NCI-H1092 (cell line): ENCODE measurements around the gene TEPSIN.

Experiments
- DNase-seq: peaks from one replicate; lab custom pipeline; 2025; lab: John Stamatoyannopoulos, UW

Gene TEPSIN

DNA sequence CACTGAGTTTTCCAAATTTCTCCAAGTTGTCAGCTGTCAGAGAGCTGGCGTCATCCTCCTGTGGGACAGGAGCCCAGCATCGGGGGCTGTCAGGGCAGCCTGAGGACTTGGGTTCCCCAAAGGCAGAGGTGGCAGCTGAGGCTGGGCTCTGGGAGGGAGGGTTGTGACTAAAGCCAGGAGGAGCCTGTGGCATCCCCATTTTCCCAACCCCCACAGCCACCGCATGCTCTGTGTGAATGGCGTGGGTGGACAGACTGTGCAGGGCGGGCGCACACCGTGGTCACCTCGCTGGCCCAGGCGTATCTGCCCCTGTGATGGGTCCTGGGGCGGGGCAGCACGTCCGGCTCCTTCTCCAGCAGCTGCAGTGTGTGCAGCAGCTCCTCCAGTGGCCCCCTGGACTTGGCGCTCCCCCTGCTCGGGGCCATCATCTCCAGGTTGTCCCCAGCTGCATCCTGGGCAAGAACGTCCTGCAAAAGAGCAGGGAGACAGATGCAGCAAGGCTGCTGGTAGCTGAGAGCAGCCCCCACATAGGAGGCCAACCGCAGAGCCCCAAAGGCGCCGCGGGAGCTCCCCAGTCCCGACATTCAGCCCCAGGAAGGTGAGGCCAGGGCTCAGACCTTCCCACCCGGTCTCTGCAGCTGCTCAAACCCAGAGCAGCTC, 40.9 kb downstream of the TEPSIN start:
- DNase-seq, result no peak

DNA sequence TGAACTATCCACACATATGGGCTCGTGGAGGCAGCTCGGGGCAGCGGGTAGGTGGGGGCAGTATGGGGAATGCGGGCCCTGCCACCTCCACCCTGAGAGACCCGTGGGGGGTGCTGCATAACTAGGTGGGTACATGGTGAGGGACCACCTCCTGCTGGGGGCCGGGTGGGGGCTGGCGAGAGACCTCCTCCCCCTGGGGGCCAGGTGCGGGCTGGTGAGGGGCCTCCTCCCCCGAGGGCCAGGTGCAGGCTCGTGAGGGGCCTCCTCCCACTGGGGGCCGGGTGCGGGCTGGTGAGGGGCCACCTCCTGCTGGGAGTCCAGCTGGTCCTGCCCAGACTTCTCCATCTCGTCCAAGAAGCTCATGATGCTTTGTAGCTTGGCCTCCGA, 41.5 kb downstream of the TEPSIN start:
- no peak for DNase-seq

DNA sequence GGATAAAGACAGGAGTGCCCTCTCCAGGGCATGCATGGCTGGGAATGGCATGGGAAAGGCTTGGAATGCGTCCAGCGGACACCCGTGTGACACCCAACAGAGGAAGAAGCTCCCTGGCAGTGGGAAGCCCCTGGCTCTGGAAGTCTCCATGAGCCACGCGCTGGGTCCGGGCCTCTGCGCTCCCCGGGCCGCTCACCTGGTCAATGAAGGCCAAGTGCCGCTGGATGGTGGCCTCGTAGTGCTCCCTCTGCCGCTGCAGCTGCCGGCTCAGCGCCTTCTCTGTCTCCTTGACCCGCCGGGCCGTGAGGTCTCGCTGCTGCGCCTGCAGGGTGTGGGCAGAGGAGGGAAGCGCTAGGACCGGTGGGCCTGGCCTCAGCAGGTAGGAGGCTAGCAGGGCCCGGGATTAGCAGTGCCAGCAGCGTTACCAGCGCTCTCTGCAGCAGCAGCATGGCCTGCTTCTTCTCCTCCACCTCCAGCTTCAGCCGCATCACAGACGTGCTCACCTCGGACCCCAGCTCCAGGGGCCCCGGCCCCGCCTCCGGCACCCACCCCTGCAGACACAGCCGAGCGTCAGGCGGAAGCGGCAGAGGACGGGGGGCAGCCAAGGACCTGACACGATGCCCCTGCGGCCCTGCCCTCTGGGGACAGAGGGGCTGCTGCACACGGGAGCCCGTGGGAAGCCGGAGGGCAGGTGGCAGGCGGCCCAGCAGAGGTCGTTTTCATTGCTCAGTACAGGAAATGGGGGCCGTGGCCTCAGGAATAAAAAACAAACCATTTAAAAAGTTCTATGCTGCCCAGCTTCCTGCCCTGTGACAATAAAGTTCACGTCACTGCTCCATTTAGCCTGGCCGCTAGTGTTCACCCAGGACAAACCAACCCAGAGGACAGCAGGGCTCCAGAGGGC, 42.1 kb downstream of the TEPSIN start:
- no peak for DNase-seq

DNA sequence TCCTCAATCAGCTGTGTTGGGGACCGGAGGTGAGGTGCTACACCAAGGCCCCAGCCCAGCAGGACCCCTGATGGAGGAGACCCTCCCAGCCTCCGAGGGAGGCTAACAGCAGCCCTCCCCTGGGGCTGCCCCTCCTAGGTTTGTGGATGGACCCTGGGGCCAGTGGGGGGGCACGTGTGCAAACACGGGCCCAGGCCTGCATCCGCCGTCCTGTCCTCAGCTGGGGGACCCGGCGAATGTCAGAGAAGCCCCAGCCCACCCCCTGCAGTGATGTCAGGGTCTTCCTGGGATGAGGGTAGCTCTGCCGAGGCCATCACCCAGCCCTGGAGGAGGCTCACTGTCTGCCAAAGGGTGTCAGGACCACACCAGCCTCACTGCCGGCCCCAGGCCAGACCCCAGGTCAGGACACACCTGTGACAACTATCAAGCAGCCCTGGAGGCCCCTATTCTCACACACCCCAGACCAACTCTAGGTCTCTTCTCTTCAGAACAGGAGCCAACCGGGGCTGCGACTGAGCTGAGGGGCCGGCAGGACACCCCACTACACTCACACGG, 42.8 kb downstream of the TEPSIN start:
- DNase-seq, result no peak

DNA sequence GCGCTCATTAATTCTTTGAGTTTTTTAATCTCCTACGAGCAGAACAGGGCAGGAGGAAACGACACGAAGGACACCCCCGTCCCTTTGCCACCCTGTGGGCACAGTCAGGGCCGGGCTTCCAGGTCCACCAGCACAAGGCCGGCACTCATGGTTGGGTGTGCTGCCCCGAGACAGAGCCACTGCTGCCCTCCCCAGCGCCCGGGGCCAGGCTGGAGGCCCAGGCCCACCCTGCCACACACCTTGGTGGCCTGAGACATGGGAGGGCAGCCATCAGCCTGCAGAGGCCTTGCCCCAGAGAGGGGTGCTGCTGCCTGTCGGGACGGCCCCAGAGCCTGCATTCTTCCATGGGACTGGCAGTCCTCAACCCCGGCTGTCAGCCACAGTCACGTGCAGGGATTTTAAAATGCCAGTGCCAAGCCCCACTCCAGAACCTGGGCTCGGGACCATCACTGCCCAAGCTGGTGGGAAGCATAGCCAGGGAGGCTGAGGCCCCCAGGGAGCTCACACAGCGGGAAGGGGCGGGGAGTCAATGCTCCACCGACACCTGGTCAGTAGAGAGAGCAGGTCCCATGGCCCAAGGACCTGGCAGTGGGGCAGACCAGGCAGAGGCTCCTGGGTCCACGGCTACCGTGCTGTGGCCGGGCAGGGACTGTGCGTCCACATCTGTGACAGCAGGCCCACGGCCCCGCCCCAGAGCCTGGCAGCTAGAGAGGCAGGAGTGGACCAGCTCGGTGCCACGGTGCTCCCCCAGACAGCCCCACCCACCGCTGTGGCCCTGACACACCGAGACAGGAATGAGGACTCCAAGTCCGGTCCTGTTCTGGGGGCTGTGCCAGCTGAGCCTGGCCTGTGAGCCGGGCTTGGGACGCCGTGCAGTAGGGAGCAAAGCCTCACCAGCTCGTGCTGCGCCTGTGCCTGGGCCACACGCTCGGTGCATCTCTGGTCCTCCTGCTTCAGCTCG, 43.6 kb downstream of the TEPSIN start:
- no peak for DNase-seq

DNA sequence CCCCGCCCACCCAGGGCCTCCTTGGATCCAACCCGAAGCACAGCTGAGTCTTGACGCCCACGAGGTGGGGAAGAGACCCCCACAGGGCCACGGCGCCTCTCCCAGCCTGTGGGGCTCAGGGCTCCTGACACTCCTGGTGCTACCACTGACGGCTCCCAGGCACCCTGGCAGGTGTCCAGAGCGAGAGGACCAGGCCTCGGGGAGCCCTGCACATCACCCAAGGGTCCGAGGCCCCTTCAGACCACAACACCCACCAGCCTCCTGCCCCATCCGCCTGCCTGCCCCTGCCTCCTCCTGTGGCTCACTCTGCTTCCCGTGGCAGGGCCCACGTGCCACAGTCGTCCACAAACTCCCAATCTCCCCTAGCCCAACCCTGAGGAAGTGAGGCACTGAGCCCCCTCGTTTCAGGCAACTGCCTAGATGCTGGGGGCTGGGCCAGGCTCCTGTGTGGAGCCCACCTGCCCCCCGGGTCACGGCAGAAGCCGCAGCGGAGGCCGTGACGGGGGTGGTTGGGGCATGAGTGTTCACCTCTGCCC, 44.6 kb downstream of the TEPSIN start:
- DNase-seq, result no peak

DNA sequence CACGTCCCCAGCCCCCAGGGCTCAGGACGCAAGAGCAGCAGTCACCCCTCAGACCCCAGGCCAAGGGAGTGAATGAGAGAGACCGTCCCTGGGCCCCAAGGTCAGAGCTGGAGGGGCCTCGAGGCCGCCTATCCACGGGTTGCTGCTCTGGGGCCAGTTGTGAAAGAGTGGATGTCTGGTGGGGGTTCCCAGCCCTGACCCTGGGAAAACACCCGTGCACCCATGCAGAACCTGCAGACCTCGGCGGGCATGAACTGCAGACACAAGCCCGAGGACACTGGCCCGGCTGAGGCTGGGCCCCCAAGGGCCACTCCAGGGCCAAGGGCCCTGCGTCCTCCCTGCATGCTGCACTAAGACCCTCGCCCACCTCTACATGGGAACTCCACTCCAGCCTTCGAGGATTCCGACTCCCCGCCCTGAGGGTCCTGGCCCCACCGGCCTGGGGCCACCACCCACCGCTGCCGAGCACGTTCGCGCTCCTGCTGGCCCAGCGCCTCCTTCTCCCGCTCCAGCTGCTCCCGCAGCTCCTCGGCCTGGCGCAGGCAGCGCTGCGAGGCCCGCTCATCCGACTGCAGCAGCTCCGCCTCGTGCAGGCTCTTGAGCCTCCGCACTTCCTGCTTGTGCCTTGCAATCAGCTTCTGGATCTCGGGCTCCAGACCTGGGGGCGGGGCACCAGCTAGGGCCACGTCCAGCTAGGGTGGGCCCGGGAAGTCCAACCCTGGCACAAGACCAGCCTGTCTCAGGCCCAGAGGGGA, 45.2 kb downstream of the TEPSIN start:
- no peak for DNase-seq

DNA sequence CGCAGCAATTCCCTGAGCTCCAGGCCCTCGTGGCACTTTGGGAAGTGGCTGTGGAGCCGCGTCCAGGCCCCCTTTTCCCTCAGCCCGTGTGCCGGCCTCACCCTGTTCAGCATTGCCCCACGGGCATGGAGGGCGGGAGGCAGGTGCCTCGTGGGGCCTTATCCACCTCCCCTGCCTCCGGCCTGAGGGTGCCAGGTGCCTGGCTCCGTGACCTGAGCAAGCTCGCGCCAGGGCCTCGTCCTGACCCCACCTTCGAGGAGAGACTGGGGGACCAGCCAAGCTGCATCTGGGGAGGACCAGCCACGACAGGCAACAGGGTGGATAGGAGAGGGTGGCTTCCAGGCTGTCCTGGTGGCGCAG, 45.8 kb downstream of the TEPSIN start:
- DNase-seq, result no peak

DNA sequence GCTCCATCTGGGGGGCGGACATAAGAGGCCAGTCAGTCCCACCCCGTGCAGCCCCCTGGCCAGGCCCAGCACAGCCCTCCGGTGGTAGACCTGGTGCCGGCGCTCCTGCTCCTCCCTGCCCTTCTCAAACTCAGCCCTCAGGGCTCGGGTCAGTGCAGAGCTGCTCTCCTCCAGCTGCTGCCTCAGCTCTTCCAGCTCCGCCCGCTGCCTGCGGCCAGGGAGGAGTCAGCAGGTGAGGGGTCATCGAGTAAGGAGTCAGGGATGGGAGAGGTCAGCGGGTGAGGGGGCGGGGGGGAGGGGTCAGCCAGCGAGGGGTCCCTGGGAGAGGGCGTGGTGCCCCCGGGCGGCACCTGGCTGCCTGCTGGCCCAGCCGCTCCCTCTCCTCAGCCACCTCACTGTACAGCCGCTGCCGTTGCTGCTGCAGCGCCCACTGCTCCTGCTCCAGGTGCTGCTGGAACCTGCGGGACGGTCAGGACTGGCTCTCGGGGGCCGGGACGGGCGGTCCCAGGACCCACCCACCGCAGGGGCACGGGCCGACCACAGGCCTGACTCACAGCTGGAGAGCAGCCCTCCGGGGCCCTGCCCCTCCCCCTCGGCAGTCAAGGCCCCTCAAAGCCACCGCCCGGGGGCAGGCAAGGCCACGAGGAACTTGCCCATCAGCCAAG, 46.3 kb downstream of the TEPSIN start:
- DNase-seq, result no peak

DNA sequence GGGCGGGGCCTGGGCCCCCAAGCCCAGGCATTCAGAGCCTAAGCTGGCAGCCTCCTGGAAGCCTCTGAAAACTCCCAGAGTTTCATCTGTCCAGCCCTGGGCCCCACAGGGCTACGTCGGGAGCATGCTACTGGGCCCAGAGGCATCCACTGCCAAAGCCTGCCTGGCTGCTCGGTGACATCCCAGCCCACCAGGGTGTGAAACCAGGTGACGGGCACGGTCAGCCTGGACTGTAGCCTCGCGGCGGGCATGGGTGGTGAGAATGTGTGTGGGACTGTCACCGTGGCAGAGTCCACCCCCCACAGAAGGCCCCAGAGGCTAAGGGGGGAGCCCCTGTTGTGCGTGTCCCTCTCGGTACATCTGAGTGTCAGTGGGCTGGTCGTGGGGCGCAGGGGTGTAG, 47.2 kb downstream of the TEPSIN start:
- DNase-seq, result no peak

DNA sequence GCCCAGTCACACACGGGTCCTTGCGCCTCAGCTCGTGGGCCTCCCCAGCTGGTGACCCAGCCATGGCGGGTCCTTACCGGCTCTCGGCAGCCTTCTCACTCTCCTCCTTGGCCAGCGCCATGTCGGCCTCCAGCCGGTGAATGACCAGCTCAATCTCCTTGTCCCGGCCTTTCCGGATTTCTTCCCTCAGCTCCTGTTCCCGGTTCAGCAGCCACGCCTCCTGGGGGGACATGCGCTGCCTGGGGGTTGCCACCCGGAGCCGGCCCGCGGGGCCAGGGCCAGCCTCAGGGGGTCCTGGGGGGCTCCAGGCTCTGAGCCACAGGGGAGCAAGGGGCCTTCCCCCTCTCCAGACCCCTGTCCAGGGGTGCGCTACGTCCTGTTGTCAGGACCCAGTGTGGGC, 47.7 kb downstream of the TEPSIN start:
- DNase-seq, result no peak

DNA sequence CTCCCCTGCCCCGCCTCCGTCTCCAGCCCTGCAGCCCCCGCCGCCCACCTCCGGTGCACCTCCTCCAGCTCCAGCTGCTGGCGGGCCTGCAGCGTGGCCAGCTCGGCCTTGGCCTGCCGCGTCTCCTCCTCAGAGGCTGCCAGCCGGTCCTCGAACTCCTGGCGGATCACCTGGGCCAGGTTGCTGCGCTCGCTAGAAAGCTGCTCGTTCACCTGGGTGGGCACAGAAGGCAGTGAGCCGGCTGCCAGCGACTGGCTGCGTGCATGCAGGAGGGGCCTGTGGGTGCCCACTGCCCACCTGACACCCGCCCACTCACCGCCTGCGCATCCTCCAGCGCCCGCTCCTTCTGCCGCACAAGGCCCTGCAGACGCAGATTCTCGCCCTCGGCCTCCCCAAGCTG, 48.3 kb downstream of the TEPSIN start:
- DNase-seq, result no peak

DNA sequence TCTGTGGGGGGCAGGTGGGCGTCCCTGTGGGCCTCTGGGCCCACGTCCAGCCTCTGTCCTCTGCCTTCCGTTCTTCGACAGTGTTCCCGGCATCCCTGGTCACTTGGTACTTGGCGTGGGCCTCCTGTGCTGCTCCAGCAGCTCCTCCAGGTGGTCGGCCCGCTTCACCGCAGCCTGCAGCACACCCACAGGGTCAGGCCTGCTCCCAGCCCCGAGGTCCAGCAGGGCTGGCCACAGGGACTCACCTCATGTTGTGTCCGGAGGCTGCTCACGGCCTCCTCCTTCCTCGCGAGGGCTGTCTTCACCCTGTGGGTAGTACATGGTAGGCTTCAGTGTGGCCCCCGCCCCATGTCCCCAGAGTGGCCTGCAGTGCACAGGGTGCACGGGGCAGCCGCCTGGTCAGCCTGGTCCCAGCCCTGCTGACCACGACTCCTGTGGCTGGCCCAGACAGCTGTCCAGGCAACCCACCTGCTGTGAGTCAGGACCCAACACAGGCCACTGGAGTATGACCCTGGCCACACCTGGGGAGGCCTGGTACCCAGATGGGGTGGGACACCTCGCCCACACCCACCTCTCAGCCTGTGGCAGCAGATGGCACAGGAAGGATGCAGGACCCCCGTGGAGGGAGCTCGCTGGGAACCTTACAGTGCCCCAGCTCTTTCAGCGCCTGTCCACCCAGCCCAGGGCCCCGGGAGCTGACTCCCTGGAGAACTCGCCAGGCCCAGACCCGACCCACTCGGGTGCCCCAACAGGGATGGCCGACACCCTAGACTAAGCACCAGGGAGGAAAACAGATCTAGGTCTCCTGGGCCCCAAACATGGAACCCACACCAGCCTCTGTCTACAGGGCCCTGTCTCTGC, 49.0 kb downstream of the TEPSIN start:
- no peak for DNase-seq

DNA sequence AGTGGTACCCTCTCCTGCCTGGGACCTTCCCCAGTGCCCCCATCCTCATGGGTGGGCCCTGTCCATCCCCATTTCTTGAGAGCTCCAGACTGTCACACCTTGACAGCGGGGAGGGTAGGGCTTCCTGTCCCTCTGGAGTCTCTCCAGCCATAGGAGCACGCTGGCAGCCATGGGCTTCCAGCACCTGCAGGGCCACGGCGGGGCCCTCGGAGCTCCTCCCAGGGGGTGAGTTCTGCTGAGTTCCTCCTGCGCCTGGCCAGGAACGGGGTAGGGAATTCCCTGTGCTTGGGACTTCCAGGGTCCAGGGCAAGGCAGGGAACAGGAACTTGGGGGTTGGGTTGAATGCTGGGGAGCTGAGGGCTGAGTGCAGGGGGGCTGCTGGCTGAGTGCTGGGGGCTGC, 49.8 kb downstream of the TEPSIN start:
- DNase-seq, result no peak

DNA sequence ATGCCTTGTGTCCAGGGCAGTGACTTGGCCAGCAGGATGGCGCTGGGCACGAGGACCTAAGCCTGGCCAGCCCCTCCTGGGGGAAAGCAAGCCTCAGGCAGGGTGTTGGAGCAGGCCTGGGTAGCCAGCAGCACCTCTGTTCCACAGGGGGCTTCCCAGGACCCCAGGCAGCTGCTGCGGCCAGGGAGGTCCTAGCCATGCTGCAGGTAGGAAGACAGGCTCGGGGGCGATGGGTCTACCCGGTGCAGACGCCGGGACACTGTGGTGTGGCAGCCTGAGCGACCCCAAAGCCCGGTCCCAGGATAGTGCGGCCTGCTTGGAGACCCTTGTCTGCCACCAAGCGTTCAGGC, 50.4 kb downstream of the TEPSIN start:
- DNase-seq, result no peak

DNA sequence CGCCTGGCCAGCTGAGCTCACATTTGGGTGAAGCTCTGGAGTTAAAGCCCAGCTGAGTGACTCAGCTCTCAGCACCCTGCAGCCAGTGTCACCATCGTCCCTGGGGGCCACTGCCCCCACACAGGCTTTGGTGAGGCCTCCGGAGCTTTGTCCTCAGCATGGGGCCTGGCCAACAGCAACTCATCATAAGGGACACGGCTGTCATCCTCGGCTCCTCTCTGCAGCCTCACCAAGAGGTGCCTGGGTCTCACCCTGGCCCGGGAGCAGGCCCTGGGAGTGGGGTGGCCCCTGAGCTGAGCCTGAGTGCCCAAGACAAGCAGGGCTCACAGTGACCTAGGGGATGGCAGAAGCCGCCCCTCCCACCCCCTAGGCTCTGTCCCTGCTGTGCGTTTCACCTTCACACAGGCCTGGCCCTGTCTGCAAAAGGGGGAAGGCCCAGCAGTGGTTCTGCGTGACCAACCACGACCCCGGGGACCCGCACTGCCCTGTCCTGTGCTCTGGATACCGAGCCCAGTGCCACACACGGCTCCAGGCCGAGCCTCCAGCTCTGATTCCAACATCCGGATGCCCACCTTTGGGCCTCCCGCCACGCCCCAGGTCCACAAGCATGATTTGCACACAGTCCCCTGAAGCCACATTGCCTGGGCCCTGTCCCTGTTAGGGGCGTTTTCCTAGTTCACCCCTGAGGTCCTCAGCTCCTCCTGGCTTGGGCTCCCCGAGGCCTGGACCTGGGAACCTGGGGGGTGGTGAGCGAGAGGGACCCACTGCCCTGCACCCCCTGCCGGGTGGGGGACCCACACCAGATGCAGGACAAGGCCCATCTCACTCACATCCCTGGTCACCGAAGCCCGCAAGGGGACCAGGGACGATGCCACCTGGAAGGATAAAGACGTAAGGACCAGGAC, 51.0 kb downstream of the TEPSIN start:
- no peak for DNase-seq

DNA sequence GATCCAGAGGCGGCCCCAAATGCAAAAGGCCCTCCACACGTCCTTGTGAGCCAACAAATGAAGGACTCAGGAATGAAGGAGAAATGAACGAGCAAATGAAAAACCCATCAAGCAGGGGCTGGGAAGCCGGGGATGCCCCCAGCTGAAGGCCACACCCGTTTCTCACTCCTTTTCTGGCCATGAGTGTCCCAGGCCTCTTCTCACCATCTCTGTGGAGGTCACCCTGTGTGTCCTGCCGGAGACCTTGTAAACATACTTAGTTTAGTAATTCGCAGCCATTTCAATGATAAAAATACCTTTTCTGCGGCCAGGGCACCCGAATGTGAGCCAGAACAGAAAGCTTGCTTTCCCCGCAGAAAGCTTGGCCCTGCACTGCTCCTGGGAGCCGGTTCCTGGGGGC, 51.7 kb downstream of the TEPSIN start:
- no peak for DNase-seq

DNA sequence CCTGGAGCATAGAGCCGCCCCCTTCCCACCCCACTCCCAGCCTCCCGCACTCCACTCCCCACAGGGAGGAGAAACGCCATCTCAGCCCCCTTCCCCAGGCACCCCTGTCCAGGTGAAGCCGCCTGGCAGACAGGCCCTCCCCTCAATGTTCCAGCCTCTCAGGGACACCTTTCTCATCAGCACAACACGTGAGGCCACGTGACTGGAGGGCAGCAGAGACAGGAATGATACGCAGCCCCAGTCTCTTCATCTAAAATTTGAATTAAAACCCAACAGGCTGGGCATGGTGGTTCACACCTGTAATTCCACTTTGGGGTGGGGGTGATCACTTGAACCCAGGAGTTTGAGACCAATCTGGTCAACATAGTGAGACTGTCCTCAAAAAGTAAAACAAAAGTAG, 52.7 kb downstream of the TEPSIN start:
- DNase-seq, result no peak

DNA sequence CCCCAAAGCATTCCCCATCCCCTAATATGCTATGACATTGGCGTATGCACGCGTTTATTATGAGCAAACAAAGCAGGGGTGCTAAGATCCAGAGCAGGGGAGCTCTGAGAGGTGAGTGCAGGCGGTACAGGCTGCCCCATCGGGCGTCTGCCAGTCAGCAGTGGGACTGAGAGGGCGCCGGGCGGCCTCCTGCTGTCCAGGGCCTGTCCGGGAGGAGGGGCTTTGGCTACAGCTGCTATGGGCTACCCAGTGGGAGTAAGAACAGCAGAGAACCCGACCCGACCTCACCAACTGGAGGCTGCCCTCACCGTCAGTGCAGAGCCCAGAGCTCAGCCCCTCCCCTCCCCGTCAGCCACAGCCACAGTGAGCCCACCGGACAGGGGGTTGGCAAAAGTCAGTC, 54.3 kb downstream of the TEPSIN start:
- DNase-seq, result no peak
